Liver (tissue), 9 donors: ENCODE results near the gene WDR11. TPM values are rescaled to one million over a fixed set of nuclear protein-coding genes. Genes with fewer than 3 reads are reported as not detected.

Experiments
- DNase-seq: peaks from one replicate; pipeline ENCODE4 v3.0.0-alpha.2; 2017; ENCODE audit warnings: low spot score
- H3K27ac ChIP-seq, 2 donors: one replicate each; pipeline ENCODE4 v1.7.0; 2013; ENCODE audit warnings: inconsistent platforms in 2 of 2, low read length in 2 of 2, control low read depth in 1 of 2, low read depth in 1 of 2, mild to moderate bottlenecking in 1 of 2
- H3K27me3 ChIP-seq, 4 donors: one replicate each; pipeline versions ENCODE4 v1.6.1 to v1.7.0; 2013; ENCODE audit warnings: low read length in 3 of 4, inconsistent platforms in 1 of 4, mild to moderate bottlenecking in 1 of 4, moderate library complexity in 1 of 4; ENCODE audit not compliant: control insufficient read depth in 4 of 4, insufficient read depth in 4 of 4
- H3K36me3 ChIP-seq, 4 donors: one replicate each; pipeline versions ENCODE4 v1.6.1 to v1.7.0; 2013; ENCODE audit warnings: low read length in 3 of 4, mild to moderate bottlenecking in 3 of 4, low read depth in 1 of 4, moderate library complexity in 1 of 4; ENCODE audit not compliant: control insufficient read depth in 4 of 4, insufficient read depth in 3 of 4
- H3K4me1 ChIP-seq, 4 donors: one replicate each; pipeline versions ENCODE4 v1.6.1 to v1.7.0; 2013; ENCODE audit warnings: low read length in 3 of 4, mild to moderate bottlenecking in 3 of 4, moderate library complexity in 1 of 4; ENCODE audit not compliant: control insufficient read depth in 4 of 4, insufficient read depth in 4 of 4
- H3K4me3 ChIP-seq, 3 donors: one replicate each; pipeline versions ENCODE4 v1.6.1 to v1.7.0; 2013; ENCODE audit warnings: low read length in 3 of 3, control low read depth in 1 of 3, low read depth in 1 of 3, mild to moderate bottlenecking in 1 of 3
- H3K9ac ChIP-seq, 2 donors: one replicate each; pipeline ENCODE4 v1.7.0; 2013; ENCODE audit warnings: low read length in 2 of 2, mild to moderate bottlenecking in 2 of 2, moderate library complexity in 2 of 2, control low read depth in 1 of 2, low read depth in 1 of 2
- H3K9me3 ChIP-seq, 4 donors: one replicate each; pipeline versions ENCODE4 v1.6.1 to v1.7.0; 2013; ENCODE audit warnings: low read length in 3 of 4; ENCODE audit not compliant: control insufficient read depth in 4 of 4
- ATF3 ChIP-seq: IDR thresholded peaks from 2 replicates; pipeline ENCODE4 v1.6.1; 2016; ENCODE audit warnings: antibody characterized with exemption
- CTCF ChIP-seq: fragments of 150-350 bp; IDR thresholded peaks from 2 replicates; pipeline ENCODE4 v1.5.1; 2017; ENCODE audit warnings: improper control_type of control experiment, low read depth, low read length; ENCODE audit not compliant: missing input control
- EGR1 ChIP-seq, 2 donors: IDR thresholded peaks; 2 replicates each; pipeline ENCODE4 v1.6.1; 2016 to 2018; ENCODE audit warnings: antibody characterized with exemption in 2 of 2, low read depth in 2 of 2
- FOXA1 ChIP-seq: IDR thresholded peaks from 2 replicates; pipeline ENCODE4 v1.6.1; 2016; ENCODE audit warnings: antibody characterized with exemption
- FOXA2 ChIP-seq: IDR thresholded peaks from 2 replicates; pipeline ENCODE4 v1.6.1; 2016; ENCODE audit warnings: antibody characterized with exemption
- GABPA ChIP-seq, 2 donors: IDR thresholded peaks in 1 of 2; conservative IDR thresholded peaks in 1 of 2; 2 replicates each; pipeline ENCODE4 v1.6.1; 2016; ENCODE audit warnings: antibody characterized with exemption in 2 of 2, mild to moderate bottlenecking in 1 of 2, moderate library complexity in 1 of 2
- HNF4A ChIP-seq, 2 donors: conservative IDR thresholded peaks; 2 replicates each; pipeline ENCODE4 v1.6.1; 2016; ENCODE audit warnings: antibody characterized with exemption in 2 of 2, mild to moderate bottlenecking in 2 of 2
- HNF4G ChIP-seq: IDR thresholded peaks from 2 replicates; pipeline ENCODE4 v1.6.1; 2016; ENCODE audit warnings: antibody characterized with exemption
- JUND ChIP-seq, 2 donors: IDR thresholded peaks; 2 replicates each; pipeline ENCODE4 v1.6.1; 2016; ENCODE audit warnings: antibody characterized with exemption in 2 of 2
- MAX ChIP-seq: IDR thresholded peaks from 2 replicates; pipeline ENCODE4 v1.6.1; 2016; ENCODE audit warnings: antibody characterized with exemption
- NR2F2 ChIP-seq: IDR thresholded peaks from 2 replicates; pipeline ENCODE4 v1.6.1; 2016; ENCODE audit warnings: antibody characterized with exemption
- RAD21 ChIP-seq, 2 donors: IDR thresholded peaks; 2 replicates each; pipeline ENCODE4 v1.6.1; 2016; ENCODE audit warnings: antibody characterized with exemption in 2 of 2, mild to moderate bottlenecking in 2 of 2
- REST ChIP-seq: IDR thresholded peaks from 2 replicates; pipeline ENCODE4 v1.6.1; 2016; ENCODE audit warnings: antibody characterized with exemption, mild to moderate bottlenecking
- RXRA ChIP-seq, 2 donors: IDR thresholded peaks; 2 replicates each; pipeline ENCODE4 v1.6.1; 2017 to 2018; ENCODE audit warnings: antibody characterized with exemption in 2 of 2, mild to moderate bottlenecking in 1 of 2
- SP1 ChIP-seq: IDR thresholded peaks from 2 replicates; pipeline ENCODE4 v1.6.1; 2018; ENCODE audit warnings: antibody characterized with exemption, mild to moderate bottlenecking
- TAF1 ChIP-seq: conservative IDR thresholded peaks from 2 replicates; pipeline ENCODE4 v1.6.1; 2016; ENCODE audit warnings: antibody characterized with exemption, mild to moderate bottlenecking
- YY1 ChIP-seq: IDR thresholded peaks from 2 replicates; pipeline ENCODE4 v1.6.1; 2016; ENCODE audit warnings: antibody characterized with exemption, mild to moderate bottlenecking
- ZBTB33 ChIP-seq: IDR thresholded peaks from 2 replicates; pipeline ENCODE4 v1.6.1; 2016; ENCODE audit warnings: antibody characterized with exemption
- WGBS: extraction: QIAGEN DNeasy Blood & Tissue Kit; methylation state at CpG from one replicate; pipeline ENCODE4 v1.1.7; 2013; 5-methylcytosine and 5-hydroxymethylcytosine counted together
- polyA plus RNA-seq, 2 donors: library from polyadenylated mRNA; stranded (reverse) in 1 of 2; unstranded in 1 of 2; fragments of 200-250 nt in 1 of 2; fragments of >200 nt in 1 of 2; fragmentation: Nextera tagmentation in 1 of 2; extraction: Ambion mirVana in 1 of 2; gene quantifications; one replicate each; pipeline versions ENCODE4 v1.2.1 to v1.2.3, GENCODE V29; 2013 to 2015
- total RNA-seq, 2 donors: library from RNA; depleted of rRNA; stranded (reverse); fragments of >200 nt; gene quantifications; one replicate each; pipeline ENCODE4 v1.2.3, GENCODE V29; 2014
- donor health status: healthy.
- donor health status: healthy.
- donor health status: healthy.
- donor health status: healthy.
- donor health status: healthy.

WDR11 gene
- total and polyA plus RNA-seq, 4 donors, result 12.5 to 51.0 (median 21.0) TPM

GRCh38 chr10:120841522-120842189 is 9.5 kb upstream of the WDR11 start:
- no peak for TF ChIP-seq FOXA2
- TF ChIP-seq NR2F2, result peak; percentile 10
- peak; percentile 30 to 39 for TF ChIP-seq RAD21 (IDR thresholded peaks at IDR 0.05)
- TF ChIP-seq ATF3, result peak; percentile 38
- no peak for TF ChIP-seq MAX
- TF ChIP-seq REST, result peak; percentile 38
- TF ChIP-seq HNF4A (conservative IDR thresholded peaks at IDR 0.05), result peak; percentile 90 to 93
- TF ChIP-seq EGR1 (IDR thresholded peaks at IDR 0.05; ENCODE audit: low read depth in 2 of 2), result no peak
- peak; percentile 33 to 35 for TF ChIP-seq JUND (IDR thresholded peaks at IDR 0.05)
- peak; percentile 49 to 79 for TF ChIP-seq RXRA (IDR thresholded peaks at IDR 0.05)
- TF ChIP-seq ZBTB33, result no peak
- TF ChIP-seq GABPA (IDR thresholded peaks at IDR 0.05 in 1 of 2, conservative IDR thresholded peaks at IDR 0.05 in 1 of 2), result peak in 1 of 2 donors; percentile 67
- peak; percentile 90 for TF ChIP-seq SP1
- no peak for TF ChIP-seq TAF1
- peak; percentile 19 for TF ChIP-seq YY1
- peak; percentile 74 for TF ChIP-seq HNF4G
- TF ChIP-seq CTCF, result no peak
- no peak for TF ChIP-seq FOXA1
- no peak for DNase-seq
- Histone ChIP-seq H3K9me3 (no peaks in the 10 kb centered on the region), H3K36me3 (no peaks in the 10 kb centered on the region), H3K4me3 (no peak overlapping the region), H3K4me1 (peaks cover 0 to 6% (median 1%) of the 10 kb centered on the region in 4 donors), H3K9ac (no peak overlapping the region), H3K27ac (no peak overlapping the region), H3K27me3 (no peaks in the 10 kb centered on the region)
- 71% methylated on average over 1 of the region's 1 CpG for WGBS
